ENCODE results near the gene TNPO3.

Gene TNPO3

GRCh38 chr7:129054438-129055293, at the start of gene TNPO3:
Gene TNPO3 (minus strand): TSS chr7:129055111. CDS start chr7:129054770, 341 bp downstream.
- peak; percentile 95 for DNase-seq

GRCh38 chr7:129103561-129104324, 48.8 kb upstream of the TNPO3 start:
- DNase-seq: no peak

GRCh38 chr7:129101746-129102145, 46.8 kb upstream of the TNPO3 start:
- no peak for DNase-seq

DNA sequence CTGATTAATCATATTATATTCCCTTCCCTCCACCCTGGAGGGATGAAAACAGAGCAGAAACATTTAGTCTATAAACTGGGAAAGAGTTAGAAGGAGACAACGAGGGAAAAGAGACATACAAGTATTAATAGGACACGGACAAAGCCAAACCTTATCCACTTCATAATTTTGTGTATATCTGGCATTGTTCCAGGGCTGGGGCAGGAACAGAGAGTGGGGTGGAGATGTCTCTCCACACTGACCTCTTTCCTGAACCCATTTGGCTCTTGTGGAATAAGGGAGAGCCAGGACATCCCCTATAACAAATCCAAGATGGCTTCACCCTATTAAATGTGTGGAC, 45.9 kb upstream of the TNPO3 start:
- DNase-seq: no peak

DNA sequence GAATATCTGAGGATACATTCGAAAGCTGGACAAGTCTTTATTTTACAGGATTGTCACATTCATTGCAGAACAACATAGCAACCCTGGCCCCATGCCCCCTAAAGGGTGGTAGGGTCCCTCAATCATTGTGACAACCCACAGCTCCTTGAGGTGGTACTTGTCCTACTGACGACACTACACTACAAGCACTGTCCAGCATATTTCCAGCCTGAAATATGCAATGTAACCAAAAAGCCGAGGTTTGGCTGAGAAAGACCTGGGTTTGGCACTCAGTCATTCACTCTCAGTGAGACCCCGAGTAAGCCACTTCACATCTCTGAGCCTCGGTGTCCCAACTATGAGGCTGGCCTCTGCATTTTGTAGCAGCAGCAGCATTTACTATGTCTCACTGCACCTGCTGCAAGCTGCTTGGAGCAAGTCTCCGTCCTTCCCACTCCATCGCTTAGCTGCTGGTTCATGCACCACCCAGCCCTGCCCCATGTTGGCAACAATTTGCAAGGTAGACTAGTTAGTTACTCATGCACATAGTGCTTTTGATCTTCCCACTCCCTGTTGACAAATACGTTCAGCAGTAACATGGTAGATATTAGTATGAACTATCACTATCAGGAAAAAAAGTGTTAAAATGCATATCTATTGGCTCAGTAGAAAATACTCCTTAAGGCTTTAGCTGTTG, 43.6 kb upstream of the TNPO3 start:
- DNase-seq: no peak

DNA sequence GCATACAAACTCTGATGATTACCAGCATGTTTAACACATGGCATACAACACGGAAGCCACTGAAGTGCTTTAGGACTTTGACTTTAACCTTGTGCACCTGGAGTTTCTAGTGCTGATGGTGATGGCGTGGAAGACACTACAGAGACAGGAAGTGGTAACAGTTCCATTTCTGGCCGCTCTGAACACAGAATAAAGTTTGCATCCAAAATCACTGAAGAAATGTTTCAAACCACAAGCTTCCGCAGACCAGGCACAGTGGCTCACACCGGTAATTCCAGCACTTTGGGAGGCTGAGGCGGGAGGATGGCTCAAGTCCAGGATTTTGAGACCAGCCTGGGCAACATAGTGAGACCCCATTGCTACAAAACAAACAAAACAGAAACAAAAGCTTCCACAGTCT, 40.3 kb upstream of the TNPO3 start:
- no peak for DNase-seq

- no peak for DNase-seq
Measured at GRCh38 chr7:129094501-129094900, 39.6 kb upstream of the TNPO3 start.

DNA sequence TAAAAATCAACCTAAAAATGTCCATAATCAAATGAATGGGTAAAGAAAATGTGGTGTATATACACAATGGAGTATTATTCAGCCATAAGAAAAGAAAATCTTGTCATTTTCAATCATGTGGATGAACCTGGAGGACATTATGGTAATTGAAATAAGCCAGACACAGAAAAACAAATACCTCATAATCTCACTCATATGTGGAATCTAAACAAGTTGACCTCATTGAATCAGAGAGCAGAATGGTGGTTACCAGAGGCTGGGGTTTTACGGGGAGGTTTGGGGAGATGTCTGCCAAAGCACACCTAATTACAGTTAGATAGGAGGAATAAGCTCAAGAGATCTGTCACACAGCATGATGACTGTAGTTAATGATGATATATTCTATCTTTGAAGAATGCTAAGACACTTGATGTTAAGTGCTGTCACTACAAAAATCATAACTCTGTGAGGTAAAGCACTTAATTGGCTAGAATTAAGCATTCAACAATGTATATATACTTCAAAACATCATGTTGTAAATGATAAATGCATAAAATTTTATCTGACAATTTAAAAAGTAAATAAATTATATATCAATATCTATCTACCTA, 39.1 kb upstream of the TNPO3 start:
- DNase-seq: no peak

DNA sequence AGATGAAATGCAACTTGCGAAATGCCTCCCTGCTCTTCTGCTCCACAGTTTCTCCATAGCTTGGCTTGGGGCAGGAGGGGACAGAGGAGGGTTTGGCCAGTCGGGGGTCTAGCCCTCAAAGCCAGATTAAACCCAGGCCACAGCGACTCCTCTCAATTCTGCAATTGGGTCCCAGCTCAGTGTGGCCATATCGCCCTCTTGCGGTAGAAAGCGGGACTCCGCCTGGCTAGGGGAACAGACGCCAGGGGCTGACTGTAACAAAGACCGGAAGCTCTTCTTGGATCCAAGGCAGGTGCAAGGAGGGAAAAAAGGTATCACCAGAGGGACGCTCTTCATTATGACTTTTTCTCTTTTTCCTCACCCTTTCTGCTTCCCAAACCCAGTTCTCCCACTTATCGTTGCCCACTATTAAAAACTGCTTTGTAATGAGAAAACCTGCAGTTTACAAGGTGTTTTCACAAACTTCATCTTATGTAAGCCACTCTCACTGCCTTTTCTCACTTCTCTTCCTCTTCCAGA, 36.6 kb upstream of the TNPO3 start:
- DNase-seq: peak; percentile 75

DNA sequence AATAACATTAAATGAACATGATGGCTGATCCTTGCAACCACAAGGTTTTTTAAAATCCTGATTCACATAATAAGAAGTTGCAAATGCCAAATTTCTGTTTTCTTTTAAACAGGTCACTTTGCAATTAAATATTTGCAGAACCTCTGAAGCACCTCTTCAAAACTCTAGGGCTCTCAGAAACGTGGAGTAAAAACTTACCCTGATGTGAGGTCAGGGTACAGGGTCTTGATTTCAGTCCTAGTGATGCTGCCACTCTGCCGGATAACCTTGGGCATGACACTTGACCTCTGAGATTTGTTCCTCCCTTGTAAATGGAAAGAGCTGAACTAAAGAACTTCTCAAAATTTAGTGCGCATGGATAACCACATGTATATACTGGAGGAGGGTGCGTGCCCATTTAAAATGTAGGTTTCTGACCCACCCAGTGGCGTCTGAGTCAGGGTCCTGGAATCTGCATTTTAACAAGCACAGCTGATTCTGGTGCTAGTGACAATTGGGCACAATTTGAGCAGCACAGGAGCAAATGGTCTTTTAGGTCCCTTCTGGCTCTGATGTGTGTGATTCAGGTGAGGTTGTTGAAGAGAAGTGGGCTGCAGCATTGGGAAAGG, 35.5 kb upstream of the TNPO3 start:
- DNase-seq: no peak

- no peak for DNase-seq
Measured at GRCh38 chr7:129089521-129090212, 34.8 kb upstream of the TNPO3 start.

- DNase-seq: no peak
Measured at GRCh38 chr7:129084801-129085551, 30.1 kb upstream of the TNPO3 start.

GRCh38 chr7:129083525-129083924, 28.6 kb upstream of the TNPO3 start:
- no peak for DNase-seq

DNA sequence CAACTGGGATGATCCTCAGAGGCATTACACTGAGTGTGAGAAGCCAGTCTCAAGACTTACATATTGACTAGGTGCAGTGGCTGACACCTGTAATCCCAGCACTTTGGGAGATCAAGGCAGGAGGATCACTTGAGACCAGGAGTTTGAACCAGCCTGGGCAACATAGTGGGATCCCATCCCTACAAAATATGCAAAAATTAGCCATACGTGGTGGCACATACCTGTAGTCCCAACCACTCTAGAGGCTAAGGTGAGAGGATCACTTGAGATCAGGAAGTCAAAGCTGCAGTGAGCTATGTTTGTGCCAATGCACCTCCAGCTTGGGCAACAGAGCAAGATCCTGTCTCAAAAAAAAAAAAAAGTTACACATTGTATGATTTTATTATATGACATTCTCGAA, 23.5 kb upstream of the TNPO3 start:
- DNase-seq: no peak

- no peak for DNase-seq
Measured at GRCh38 chr7:129076886-129077285, 22.0 kb upstream of the TNPO3 start.

GRCh38 chr7:129074994-129075393, 20.1 kb upstream of the TNPO3 start:
- DNase-seq: no peak

DNA sequence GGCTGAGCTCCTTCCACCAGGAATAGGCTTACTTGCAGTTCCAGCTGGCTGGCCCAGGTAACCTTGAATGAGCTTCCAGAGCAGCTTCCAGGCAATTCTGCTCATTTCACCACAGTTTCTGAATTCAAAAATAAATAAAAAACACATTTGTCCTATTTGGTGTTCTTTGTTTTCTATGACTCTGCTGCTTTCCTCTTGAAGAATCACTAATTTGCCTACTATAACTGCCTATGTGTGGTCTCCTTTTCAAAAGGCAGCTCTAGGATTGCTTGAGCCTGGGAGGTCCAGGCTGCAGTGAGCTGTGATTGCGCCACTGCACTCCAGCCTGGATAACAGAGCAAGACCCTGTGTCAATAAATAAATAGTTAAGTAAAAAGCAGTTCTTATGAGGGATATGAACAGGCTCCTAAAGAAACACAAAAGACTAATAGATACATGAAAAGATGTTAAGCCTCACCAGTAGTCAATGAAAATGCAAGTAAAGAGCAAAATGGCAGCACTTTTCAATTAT, 19.5 kb upstream of the TNPO3 start:
- DNase-seq: no peak

GRCh38 chr7:129073738-129074137, 18.8 kb upstream of the TNPO3 start:
- DNase-seq: no peak

DNA sequence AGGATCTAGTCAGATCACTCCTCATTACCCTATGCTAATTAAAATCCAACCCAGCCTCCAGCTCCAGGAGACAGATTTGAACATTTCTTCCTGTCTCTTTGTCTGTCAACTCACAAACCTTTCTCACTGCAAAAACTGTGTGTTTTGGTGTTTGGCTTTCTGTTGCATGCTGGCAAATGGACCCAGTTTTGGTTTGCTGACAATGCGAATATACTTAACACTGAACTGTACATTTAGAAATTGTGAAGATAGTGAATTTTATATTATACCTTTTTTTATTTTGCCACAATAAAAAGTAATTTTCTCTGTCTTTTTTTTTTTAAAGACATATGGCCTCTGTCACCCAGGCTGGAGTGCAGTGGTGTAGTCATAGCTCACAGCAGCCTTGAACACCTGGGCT, 18.3 kb upstream of the TNPO3 start:
- no peak for DNase-seq

GRCh38 chr7:129072479-129073011, 17.6 kb upstream of the TNPO3 start:
- no peak for DNase-seq

DNA sequence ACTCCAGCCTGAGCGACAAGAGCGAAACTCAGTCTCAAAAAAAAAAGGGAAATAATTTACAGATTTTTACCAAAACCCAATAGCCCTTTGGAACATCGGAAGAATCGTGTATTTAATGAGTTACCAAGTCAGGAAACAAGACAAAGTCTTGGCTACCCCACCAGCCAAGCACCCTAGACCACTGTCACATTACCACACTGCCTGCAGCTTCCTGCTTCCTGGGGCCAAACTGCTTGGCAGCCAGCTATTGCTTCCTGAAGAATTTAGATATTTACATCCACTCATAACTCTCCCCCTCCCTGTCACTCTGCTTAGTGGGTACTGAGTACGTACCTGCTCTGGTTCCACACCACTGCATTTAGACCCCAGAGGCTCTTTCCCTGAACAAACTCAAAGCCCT, 14.1 kb upstream of the TNPO3 start:
- no peak for DNase-seq

All from left hindlimb (tissue), 1 donor.